Calu3 (cell line): ENCODE measurements around the gene CSTPP1. TPM values are rescaled to one million over a fixed set of nuclear protein-coding genes. Genes with fewer than 3 reads are reported as not detected.

Source experiments
- BruUV-seq: library from RNA; stranded (reverse); fragments of 400-500 nt; replicated peaks from 2 replicates; lab custom pipeline; 2021; lab: Mats Ljungman, UMichigan
- CTCF ChIA-PET: fragments of 300-600 bp; sonication (Branson Sonifier 250); formaldehyde crosslinking; loops from one replicate; lab custom pipeline; 2022; ENCODE audit warnings: antibody characterized with exemption; lab: Charles Lee
- DNase-seq: peaks from one replicate; pipeline ENCODE4 v3.0.0; 2022
- H3K27ac Mint-ChIP-seq: one replicate; pipeline ENCODE4 v1.8.0; 2022; ENCODE audit warnings: mixed read lengths; ENCODE audit not compliant: unreplicated experiment
- H3K27me3 Mint-ChIP-seq: one replicate; pipeline ENCODE4 v1.8.0; 2022; ENCODE audit warnings: mixed read lengths; ENCODE audit not compliant: unreplicated experiment
- H3K36me3 Mint-ChIP-seq: one replicate; pipeline ENCODE4 v1.8.0; 2022; ENCODE audit warnings: mild to moderate bottlenecking, moderate library complexity, mixed read lengths; ENCODE audit not compliant: insufficient read depth, unreplicated experiment
- H3K4me1 Mint-ChIP-seq: one replicate; pipeline ENCODE4 v1.8.0; 2022; ENCODE audit warnings: mild to moderate bottlenecking, low read depth, mixed read lengths; ENCODE audit not compliant: unreplicated experiment
- H3K4me3 Mint-ChIP-seq: one replicate; pipeline ENCODE4 v1.8.0; 2022; ENCODE audit warnings: mild to moderate bottlenecking, low read depth, moderate library complexity, mixed read lengths; ENCODE audit not compliant: unreplicated experiment
- H3K9me3 Mint-ChIP-seq: one replicate; pipeline ENCODE4 v1.8.0; 2022; ENCODE audit warnings: low read depth, mixed read lengths; ENCODE audit not compliant: unreplicated experiment
- CTCF ChIP-seq: fragments of 200-600 bp; IDR thresholded peaks from one replicate; pipeline ENCODE4 v1.8.0; 2022; ENCODE audit warnings: antibody characterized with exemption; ENCODE audit not compliant: unreplicated experiment
- intact Hi-C: fragments of 100-400 bp; cut with micrococcal nuclease; formaldehyde crosslinking; loops from one replicate; pipeline ENCODE4 v1.10.0; 2022; ENCODE audit not compliant: unreplicated experiment
- total RNA-seq: library from RNA; stranded (reverse); gene quantifications from 2 replicates; pipeline ENCODE4 v1.2.3, GENCODE V29; 2022

The CSTPP1 gene
- total RNA-seq, 1 experiment from 2014 or later = 23.2 TPM

- no peak overlapping the region for H3K27ac Mint-ChIP-seq
- H3K36me3 Mint-ChIP-seq = no peaks in the 10 kb centered on the region
- no TSS peak for BruUV-seq
- TF ChIP-seq CTCF = no peak
- intact Hi-C loops = no loop called here
- no peaks in the 10 kb centered on the region for H3K27me3 Mint-ChIP-seq
- no peaks in the 10 kb centered on the region for H3K9me3 Mint-ChIP-seq
- no peaks in the 10 kb centered on the region for H3K4me1 Mint-ChIP-seq
- no peak for DNase-seq
- H3K4me3 Mint-ChIP-seq = no peak overlapping the region
- CTCF ChIA-PET = no interaction called here
Measured at GRCh38 chr11:47018637-47019036, 82.1 kb downstream of the CSTPP1 start.

- BruUV-seq = no TSS peak
- Mint-ChIP-seq H3K9me3 (no peaks in the 10 kb centered on the region), H3K4me3 (no peak overlapping the region), H3K36me3 (no peaks in the 10 kb centered on the region), H3K27me3 (no peaks in the 10 kb centered on the region), H3K27ac (no peak overlapping the region), H3K4me1 (no peaks in the 10 kb centered on the region)
- intact Hi-C loops = no loop called here
- no peak for TF ChIP-seq CTCF
- CTCF ChIA-PET = no interaction called here
- no peak for DNase-seq
Measured at GRCh38 chr11:47020793-47021526, 84.4 kb downstream of the CSTPP1 start.

- no peak for TF ChIP-seq CTCF
- no peak for DNase-seq
- Mint-ChIP-seq H3K27me3 (no peaks in the 10 kb centered on the region), H3K9me3 (no peaks in the 10 kb centered on the region), H3K27ac (no peak overlapping the region), H3K36me3 (no peaks in the 10 kb centered on the region), H3K4me3 (no peak overlapping the region), H3K4me1 (no peaks in the 10 kb centered on the region)
- intact Hi-C loops = no loop called here
- BruUV-seq = no TSS peak
- CTCF ChIA-PET = no interaction called here
Measured at GRCh38 chr11:47021527-47021818, 84.9 kb downstream of the CSTPP1 start.

- BruUV-seq = no TSS peak
- Mint-ChIP-seq H3K4me1 (no peaks in the 10 kb centered on the region), H3K36me3 (no peaks in the 10 kb centered on the region), H3K9me3 (no peaks in the 10 kb centered on the region), H3K27me3 (no peaks in the 10 kb centered on the region), H3K4me3 (no peak overlapping the region), H3K27ac (no peak overlapping the region)
- CTCF ChIA-PET = no interaction called here
- DNase-seq = no peak
- intact Hi-C loops = no loop called here
- no peak for TF ChIP-seq CTCF
Measured at GRCh38 chr11:47021965-47022364, 85.4 kb downstream of the CSTPP1 start.
